K562 (cell line): ENCODE data around the gene CNDP1. TPM values are rescaled to one million over a fixed set of nuclear protein-coding genes. Genes with fewer than 3 reads are reported as not detected.

Experiments used
- polyA plus RNA-seq, 8 experiments: library from polyadenylated mRNA; depleted of rRNA in 4 of 8; stranded (reverse) in 5 of 8; unstranded in 3 of 8; fragments of >200 nt; fragmentation: Nextera tagmentation in 2 of 8; fragmentation: Illumina TruSeq in 1 of 8; extraction: Ambion mirVana in 2 of 8; extraction: Trizol in 1 of 8; gene quantifications; 2 replicates each; pipeline versions ENCODE4 v1.2.1 to v1.2.3, GENCODE V29; 2011 to 2014; ENCODE audit warnings: inconsistent platforms in 1 of 8, missing spikeins in 1 of 8
- total RNA-seq, 7 experiments: library from RNA; depleted of rRNA in 6 of 7; stranded (reverse); fragments of >200 nt in 6 of 7; fragmentation: Illumina TruSeq in 2 of 7; extraction: Trizol in 2 of 7; gene quantifications; 2 replicates each; pipeline versions ENCODE4 v1.2.1 to v1.2.3, GENCODE V29; 2011 to 2021; ENCODE audit warnings: low replicate concordance in 1 of 7

The CNDP1 gene
- total and polyA plus RNA-seq, 9 of the 15 experiments (the other 6 are each of a cell fraction or from before 2014, with no cell fraction given), result not detected

Other genes with a start within 250 kb of the CNDP1 start
- gene CYB5A, start 242.5 kb upstream of the CNDP1 start, total RNA-seq (2014; rRNA removed), result 14.0 and 14.5 TPM in 2 replicates
- gene CYB5A, start 242.5 kb upstream of the CNDP1 start, total RNA-seq (2014; rRNA removed; fragmentation: Illumina TruSeq; extraction: Trizol), result 14.0 and 15.0 TPM in 2 replicates
- 15.8 and 16.3 TPM in 2 replicates for gene CYB5A, start 242.5 kb upstream of the CNDP1 start, total RNA-seq (2015; rRNA removed; fragmentation: Illumina TruSeq; extraction: Trizol)
- gene CYB5A, start 242.5 kb upstream of the CNDP1 start, total RNA-seq (2021), result 13.8 and 14.1 TPM in 2 replicates
- gene CYB5A, start 242.5 kb upstream of the CNDP1 start, polyA plus RNA-seq (2011; rRNA removed), result 11.9 and 42.6 TPM in 2 replicates
- gene CYB5A, start 242.5 kb upstream of the CNDP1 start, polyA plus RNA-seq (2014; fragmentation: Illumina TruSeq; extraction: Trizol), result 17.6 and 19.2 TPM in 2 replicates
- gene CYB5A, start 242.5 kb upstream of the CNDP1 start, polyA plus RNA-seq (2014; fragmentation: Nextera tagmentation; extraction: Ambion mirVana), result 10 to 100 TPM; 12.5 to 22.6 TPM
- 15.6 and 19.6 TPM in 2 replicates for gene CYB5A, start 242.5 kb upstream of the CNDP1 start, polyA plus RNA-seq (2014; rRNA removed)
- not detected in 2 replicates for gene C18orf63, start 218.7 kb upstream of the CNDP1 start, total RNA-seq (2014; rRNA removed)
- not detected in 2 replicates for gene C18orf63, start 218.7 kb upstream of the CNDP1 start, total RNA-seq (2014; rRNA removed; fragmentation: Illumina TruSeq; extraction: Trizol)
- not detected in 2 replicates for gene C18orf63, start 218.7 kb upstream of the CNDP1 start, total RNA-seq (2015; rRNA removed; fragmentation: Illumina TruSeq; extraction: Trizol)
- not detected in 2 replicates for gene C18orf63, start 218.7 kb upstream of the CNDP1 start, total RNA-seq (2021)
- not detected in 2 replicates for gene C18orf63, start 218.7 kb upstream of the CNDP1 start, polyA plus RNA-seq (2011; rRNA removed)
- gene C18orf63, start 218.7 kb upstream of the CNDP1 start, polyA plus RNA-seq (2014; fragmentation: Illumina TruSeq; extraction: Trizol), result not detected in 2 replicates
- not detected for gene C18orf63, start 218.7 kb upstream of the CNDP1 start, polyA plus RNA-seq (2014; fragmentation: Nextera tagmentation; extraction: Ambion mirVana)
- not detected in 2 replicates for gene C18orf63, start 218.7 kb upstream of the CNDP1 start, polyA plus RNA-seq (2014; rRNA removed)
- 0.05 and 0.08 TPM in 2 replicates for gene DIPK1C, start 77.2 kb upstream of the CNDP1 start, total RNA-seq (2014; rRNA removed)
- 0.15 and 0.16 TPM in 2 replicates for gene DIPK1C, start 77.2 kb upstream of the CNDP1 start, total RNA-seq (2014; rRNA removed; fragmentation: Illumina TruSeq; extraction: Trizol)
- 0.04 TPM in 2 replicates for gene DIPK1C, start 77.2 kb upstream of the CNDP1 start, total RNA-seq (2015; rRNA removed; fragmentation: Illumina TruSeq; extraction: Trizol)
- 0.07 and 0.16 TPM in 2 replicates for gene DIPK1C, start 77.2 kb upstream of the CNDP1 start, total RNA-seq (2021)
- gene DIPK1C, start 77.2 kb upstream of the CNDP1 start, polyA plus RNA-seq (2011; rRNA removed), result 0.15 and 1.2 TPM in 2 replicates
- 0.10 and 0.15 TPM in 2 replicates for gene DIPK1C, start 77.2 kb upstream of the CNDP1 start, polyA plus RNA-seq (2014; fragmentation: Illumina TruSeq; extraction: Trizol)
- gene DIPK1C, start 77.2 kb upstream of the CNDP1 start, polyA plus RNA-seq (2014; fragmentation: Nextera tagmentation; extraction: Ambion mirVana), result not detected
- gene DIPK1C, start 77.2 kb upstream of the CNDP1 start, polyA plus RNA-seq (2014; rRNA removed), result 0.16 and 0.32 TPM in 2 replicates
- 62.8 and 79.1 TPM in 2 replicates for gene CNDP2, start 38.1 kb upstream of the CNDP1 start, total RNA-seq (2014; rRNA removed)
- gene CNDP2, start 38.1 kb upstream of the CNDP1 start, total RNA-seq (2014; rRNA removed; fragmentation: Illumina TruSeq; extraction: Trizol), result 38.9 and 39.5 TPM in 2 replicates
- gene CNDP2, start 38.1 kb upstream of the CNDP1 start, total RNA-seq (2015; rRNA removed; fragmentation: Illumina TruSeq; extraction: Trizol), result 43.4 and 43.7 TPM in 2 replicates
- 96.3 and 102 TPM in 2 replicates for gene CNDP2, start 38.1 kb upstream of the CNDP1 start, total RNA-seq (2021)
- gene CNDP2, start 38.1 kb upstream of the CNDP1 start, polyA plus RNA-seq (2011; rRNA removed), result 47.4 and 49.8 TPM in 2 replicates
- gene CNDP2, start 38.1 kb upstream of the CNDP1 start, polyA plus RNA-seq (2014; fragmentation: Illumina TruSeq; extraction: Trizol), result 104 and 128 TPM in 2 replicates
- 10 to 100 TPM; 34.1 to 53.8 TPM for gene CNDP2, start 38.1 kb upstream of the CNDP1 start, polyA plus RNA-seq (2014; fragmentation: Nextera tagmentation; extraction: Ambion mirVana)
- gene CNDP2, start 38.1 kb upstream of the CNDP1 start, polyA plus RNA-seq (2014; rRNA removed), result 73.6 and 83.6 TPM in 2 replicates
- gene ZNF407, start 63.4 kb downstream of the CNDP1 start, total RNA-seq (2014; rRNA removed), result 5.0 and 5.3 TPM in 2 replicates
- gene ZNF407, start 63.4 kb downstream of the CNDP1 start, total RNA-seq (2014; rRNA removed; fragmentation: Illumina TruSeq; extraction: Trizol), result 5.2 and 5.5 TPM in 2 replicates
- 5.2 and 5.4 TPM in 2 replicates for gene ZNF407, start 63.4 kb downstream of the CNDP1 start, total RNA-seq (2015; rRNA removed; fragmentation: Illumina TruSeq; extraction: Trizol)
- 4.8 and 5.1 TPM in 2 replicates for gene ZNF407, start 63.4 kb downstream of the CNDP1 start, total RNA-seq (2021)
- gene ZNF407, start 63.4 kb downstream of the CNDP1 start, polyA plus RNA-seq (2011; rRNA removed), result 1.9 and 2.2 TPM in 2 replicates
- gene ZNF407, start 63.4 kb downstream of the CNDP1 start, polyA plus RNA-seq (2014; fragmentation: Illumina TruSeq; extraction: Trizol), result 2.3 and 2.4 TPM in 2 replicates
- under 1 TPM; 0.21 to 0.77 TPM for gene ZNF407, start 63.4 kb downstream of the CNDP1 start, polyA plus RNA-seq (2014; fragmentation: Nextera tagmentation; extraction: Ambion mirVana)
- 2.0 and 2.6 TPM in 2 replicates for gene ZNF407, start 63.4 kb downstream of the CNDP1 start, polyA plus RNA-seq (2014; rRNA removed)